Activated CD4-positive, alpha-beta T cell treated with anti-CD3 and anti-CD28 coated beads for 36 hours (primary cell): ENCODE measurements around the gene MOGAT1. TPM values are rescaled to one million over a fixed set of nuclear protein-coding genes. Genes with fewer than 3 reads are reported as not detected.
A peak's percentile ranks its signal among the peaks of the same experiment; 100 is the strongest.

Experiments
- ATAC-seq: fragments of 200-7000 bp; cut with Tn5 transposase; one replicate; pipeline ENCODE4 v1.10.0; 2021; ENCODE audit warnings: mild to moderate bottlenecking, moderate library complexity
- CTCF ChIA-PET: fragments of 350-600 bp; sonication (Branson Sonifier 250); formaldehyde crosslinking; loops from one replicate; lab custom pipeline; 2021; ENCODE audit warnings: antibody characterized with exemption; lab: Charles Lee
- POLR2A ChIA-PET: fragments of 350-600 bp; sonication (Branson Sonifier 250); formaldehyde crosslinking; loops from one replicate; lab custom pipeline; 2021; ENCODE audit warnings: antibody characterized with exemption, inconsistent platforms; lab: Charles Lee
- DNase-seq: peaks from one replicate; pipeline ENCODE4 v3.0.0-alpha.2; 2020
- H3K27ac Mint-ChIP-seq: one replicate; pipeline ENCODE4 v1.8.0; 2021; ENCODE audit warnings: mixed read lengths
- H3K27me3 Mint-ChIP-seq: one replicate; pipeline ENCODE4 v1.8.0; 2021; ENCODE audit warnings: mixed read lengths
- H3K36me3 Mint-ChIP-seq: one replicate; pipeline ENCODE4 v1.8.0; 2021; ENCODE audit warnings: low read depth, mixed read lengths
- H3K4me1 Mint-ChIP-seq: one replicate; pipeline ENCODE4 v1.8.0; 2021; ENCODE audit warnings: mixed read lengths
- H3K4me3 Mint-ChIP-seq: one replicate; pipeline ENCODE4 v1.8.0; 2021; ENCODE audit warnings: mild to moderate bottlenecking, moderate library complexity, mixed read lengths
- H3K9me3 Mint-ChIP-seq: one replicate; pipeline ENCODE4 v1.8.0; 2021; ENCODE audit warnings: low read depth, mixed read lengths
- intact Hi-C, 2 experiments: fragments of 100-400 bp; cut with DNase I in 1 of 2; cut with micrococcal nuclease in 1 of 2; formaldehyde crosslinking; loops; one replicate each; pipeline versions ENCODE4 v1.14.2 to v1.15.1; 2022 to 2024; cut with DNase I, micrococcal nuclease
- total RNA-seq, 2 experiments: library from RNA; stranded (reverse); gene quantifications; one replicate each; pipeline ENCODE4 v1.2.3, GENCODE V29; 2021

The MOGAT1 gene
- total RNA-seq, 2 experiments from 2014 or later, result not detected

- ChIA-PET CTCF (no interaction called here), POLR2A (no interaction called here)
- H3K4me1 Mint-ChIP-seq, result peaks cover 10% of the 10 kb centered on the region
- intact Hi-C loops, result no loop called here
- H3K4me3 Mint-ChIP-seq, result no peak overlapping the region
- no peaks in the 10 kb centered on the region for H3K9me3 Mint-ChIP-seq
- H3K27me3 Mint-ChIP-seq, result peaks cover 14% of the 10 kb centered on the region
- DNase-seq (no peak), ATAC-seq (no peak)
- no peaks in the 10 kb centered on the region for H3K36me3 Mint-ChIP-seq
- H3K27ac Mint-ChIP-seq, result no peak overlapping the region
Measured at GRCh38 chr2:222739939-222740338, 68.5 kb downstream of the MOGAT1 start.

GRCh38 chr2:222743251-222743812 is 71.9 kb downstream of the MOGAT1 start:
- no peaks in the 10 kb centered on the region for H3K36me3 Mint-ChIP-seq
- peaks cover 5% of the 10 kb centered on the region for H3K27me3 Mint-ChIP-seq
- POLR2A ChIA-PET, result interaction anchor here (0.6 kb wide), 1 partner anchor 53 kb away, joined by 3 read pairs; no protein-coding TSS in a partner anchor
- ATAC-seq (no peak), DNase-seq (no peak)
- CTCF ChIA-PET, result no interaction called here
- intact Hi-C loops, result no loop called here
- H3K27ac Mint-ChIP-seq, result no peak overlapping the region
- H3K4me3 Mint-ChIP-seq, result no peak overlapping the region
- H3K9me3 Mint-ChIP-seq, result no peaks in the 10 kb centered on the region
- H3K4me1 Mint-ChIP-seq, result peaks cover 10% of the 10 kb centered on the region

GRCh38 chr2:222745836-222746559 is 74.5 kb downstream of the MOGAT1 start:
- intact Hi-C loops, result no loop called here
- ChIA-PET CTCF (interaction anchor here (0.6 kb wide), 1 partner anchor 12 kb away, joined by 3 read pairs; no protein-coding TSS in a partner anchor), POLR2A (no interaction called here)
- H3K4me1 Mint-ChIP-seq, result peaks cover 7% of the 10 kb centered on the region
- no peaks in the 10 kb centered on the region for H3K36me3 Mint-ChIP-seq
- H3K4me3 Mint-ChIP-seq, result no peak overlapping the region
- peaks cover 4% of the 10 kb centered on the region for H3K27me3 Mint-ChIP-seq
- H3K9me3 Mint-ChIP-seq, result no peaks in the 10 kb centered on the region
- no peak for DNase-seq
- no peak for ATAC-seq
- H3K27ac Mint-ChIP-seq, result no peak overlapping the region

GRCh38 chr2:222747526-222748160 is 76.2 kb downstream of the MOGAT1 start:
- Mint-ChIP-seq H3K4me3 (no peak overlapping the region), H3K9me3 (no peaks in the 10 kb centered on the region), H3K4me1 (peaks cover 7% of the 10 kb centered on the region), H3K27ac (no peak overlapping the region), H3K27me3 (peaks cover 4% of the 10 kb centered on the region), H3K36me3 (no peaks in the 10 kb centered on the region)
- ATAC-seq, result no peak
- ChIA-PET CTCF (interaction anchor here (0.7 kb wide), 1 partner anchor 650 kb away, joined by 3 read pairs; no protein-coding TSS in a partner anchor), POLR2A (no interaction called here)
- intact Hi-C loops, result no loop called here
- peak; percentile 32 for DNase-seq

GRCh38 chr2:222750533-222750932 is 79.1 kb downstream of the MOGAT1 start:
- H3K36me3 Mint-ChIP-seq, result no peaks in the 10 kb centered on the region
- no peak overlapping the region for H3K27ac Mint-ChIP-seq
- ChIA-PET POLR2A (no interaction called here), CTCF (interaction anchor here (2.3 kb wide), 1 partner anchor 43 kb away, joined by 7 read pairs; no protein-coding TSS in a partner anchor)
- no peak overlapping the region for H3K4me3 Mint-ChIP-seq
- ATAC-seq (no peak), DNase-seq (no peak)
- intact Hi-C loops, result no loop called here
- no peaks in the 10 kb centered on the region for H3K27me3 Mint-ChIP-seq
- H3K9me3 Mint-ChIP-seq, result no peaks in the 10 kb centered on the region
- no peaks in the 10 kb centered on the region for H3K4me1 Mint-ChIP-seq

- Mint-ChIP-seq H3K4me1 (no peaks in the 10 kb centered on the region), H3K4me3 (no peak overlapping the region), H3K27me3 (no peaks in the 10 kb centered on the region), H3K9me3 (no peaks in the 10 kb centered on the region), H3K36me3 (no peaks in the 10 kb centered on the region), H3K27ac (no peak overlapping the region)
- ChIA-PET CTCF (interaction anchor here (1.3 to 2.3 kb wide), 2 partner anchors 27 to 44 kb away, joined by 3 to 7 read pairs; no protein-coding TSS in a partner anchor), POLR2A (no interaction called here)
- DNase-seq, result no peak
- no peak for ATAC-seq
- intact Hi-C loops, result no loop called here
Measured at GRCh38 chr2:222751238-222751637, 79.8 kb downstream of the MOGAT1 start.

GRCh38 chr2:222751821-222752719 is 80.6 kb downstream of the MOGAT1 start:
- Mint-ChIP-seq H3K4me1 (no peaks in the 10 kb centered on the region), H3K27ac (no peak overlapping the region), H3K4me3 (no peak overlapping the region), H3K27me3 (no peaks in the 10 kb centered on the region), H3K9me3 (no peaks in the 10 kb centered on the region), H3K36me3 (no peaks in the 10 kb centered on the region)
- ATAC-seq (no peak), DNase-seq (no peak)
- intact Hi-C loops, result no loop called here
- ChIA-PET POLR2A (no interaction called here), CTCF (interaction anchor here (1.3 to 2.3 kb wide), 3 partner anchors 27 to 187 kb away, joined by 3 to 7 read pairs (median 5); no protein-coding TSS in a partner anchor)

- ATAC-seq, result no peak
- no peaks in the 10 kb centered on the region for H3K36me3 Mint-ChIP-seq
- H3K4me3 Mint-ChIP-seq, result no peak overlapping the region
- DNase-seq, result no peak
- no peaks in the 10 kb centered on the region for H3K9me3 Mint-ChIP-seq
- intact Hi-C loops, result no loop called here
- H3K4me1 Mint-ChIP-seq, result no peaks in the 10 kb centered on the region
- ChIA-PET CTCF (interaction anchor here (0.6 to 1.4 kb wide), 2 partner anchors 186 to 191 kb away, joined by 3 to 5 read pairs; no protein-coding TSS in a partner anchor), POLR2A (no interaction called here)
- no peaks in the 10 kb centered on the region for H3K27me3 Mint-ChIP-seq
- no peak overlapping the region for H3K27ac Mint-ChIP-seq
Measured at GRCh38 chr2:222752746-222753145, 81.3 kb downstream of the MOGAT1 start.

GRCh38 chr2:222753251-222753824 is 81.9 kb downstream of the MOGAT1 start:
- Mint-ChIP-seq H3K4me1 (no peaks in the 10 kb centered on the region), H3K4me3 (no peak overlapping the region), H3K27me3 (no peaks in the 10 kb centered on the region), H3K27ac (no peak overlapping the region), H3K36me3 (no peaks in the 10 kb centered on the region), H3K9me3 (no peaks in the 10 kb centered on the region)
- intact Hi-C loops, result no loop called here
- ChIA-PET POLR2A (no interaction called here), CTCF (interaction anchor here (0.6 to 1.4 kb wide), 2 partner anchors 186 to 191 kb away, joined by 3 to 5 read pairs; no protein-coding TSS in a partner anchor)
- ATAC-seq (no peak), DNase-seq (no peak)

- Mint-ChIP-seq H3K36me3 (no peaks in the 10 kb centered on the region), H3K27ac (no peak overlapping the region), H3K9me3 (no peaks in the 10 kb centered on the region), H3K4me1 (no peaks in the 10 kb centered on the region), H3K27me3 (no peaks in the 10 kb centered on the region), H3K4me3 (no peak overlapping the region)
- intact Hi-C loops, result no loop called here
- DNase-seq (no peak), ATAC-seq (no peak)
- CTCF ChIA-PET, result no interaction called here
- POLR2A ChIA-PET, result no interaction called here
Measured at GRCh38 chr2:222754324-222754930, 83.0 kb downstream of the MOGAT1 start.
